Stimulated activated effector memory CD8-positive, alpha-beta T cell treated with anti-CD3 and anti-CD28 coated beads, Interleukin-12 subunit alpha, Interleukin-12 subunit beta, amount 100 ng/mL, for 72 hours (primary cell): ENCODE data around the gene ZDHHC12.
A peak's percentile ranks its signal among the peaks of the same experiment; 100 is the strongest.

ENCODE experiments used
- ATAC-seq: fragments of 150-1000 bp; cut with Tn5 transposase; 2 replicates; pipeline ENCODE4 v1.10.0; 2021
- DNase-seq, 2 donors: peaks; one replicate each; pipeline ENCODE4 v3.0.0; 2021 to 2022; ENCODE audit warnings: low spot score in 2 of 2
- H3K27ac Mint-ChIP-seq: one replicate; pipeline ENCODE4 v1.8.0; 2022; ENCODE audit warnings: mild to moderate bottlenecking, mixed read lengths
- H3K36me3 Mint-ChIP-seq: one replicate; pipeline ENCODE4 v1.8.0; 2022; ENCODE audit warnings: mild to moderate bottlenecking, mixed read lengths
- H3K4me1 Mint-ChIP-seq: one replicate; pipeline ENCODE4 v1.8.0; 2022; ENCODE audit warnings: mixed read lengths
- H3K4me3 Mint-ChIP-seq: one replicate; pipeline ENCODE4 v1.8.0; 2022; ENCODE audit warnings: mild to moderate bottlenecking, mixed read lengths
- H3K9me3 Mint-ChIP-seq: one replicate; pipeline ENCODE4 v1.8.0; 2022; ENCODE audit warnings: mixed read lengths

The ZDHHC12 gene

DNA sequence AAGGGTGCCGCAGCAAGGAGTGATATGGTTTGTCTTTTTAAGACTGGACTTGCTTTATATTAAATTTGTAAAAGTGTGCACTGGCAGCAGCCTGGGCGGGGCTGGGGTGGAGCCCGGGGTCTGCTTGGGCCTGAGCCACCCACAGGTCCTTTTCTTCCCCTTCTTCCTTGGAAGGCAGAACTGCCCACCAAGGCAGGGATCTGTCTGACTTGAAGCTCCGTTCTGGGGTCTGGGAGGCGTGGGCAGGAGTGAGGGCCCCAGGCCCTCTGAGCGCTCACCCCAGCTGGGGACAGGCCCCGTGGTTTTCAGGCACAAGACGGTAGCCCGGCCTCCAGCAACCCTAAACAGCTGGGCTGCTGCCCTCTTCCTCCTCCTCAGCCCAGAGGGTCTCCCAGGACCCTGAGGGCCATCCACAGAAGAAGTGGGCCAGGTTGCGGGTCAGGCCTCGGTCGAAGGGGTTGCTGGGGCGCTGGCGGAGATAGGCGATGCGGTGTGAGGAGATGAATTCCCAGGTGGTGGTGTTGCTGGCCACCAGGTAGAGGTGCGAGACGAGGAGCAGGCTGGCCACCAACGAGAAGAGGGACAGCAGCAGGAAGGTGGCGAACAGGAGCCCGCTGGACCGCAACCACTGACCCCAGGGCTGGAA lies 3.0 kb downstream of the ZDHHC12 start:
- ATAC-seq (no peak), DNase-seq (no peak)
- H3K4me3 Mint-ChIP-seq, result no peak overlapping the region
- H3K36me3 Mint-ChIP-seq, result peaks cover 39% of the 10 kb centered on the region
- peaks cover 37% of the 10 kb centered on the region for H3K4me1 Mint-ChIP-seq
- H3K27ac Mint-ChIP-seq, result peak overlapping the region; percentile 89
- no peaks in the 10 kb centered on the region for H3K9me3 Mint-ChIP-seq

DNA sequence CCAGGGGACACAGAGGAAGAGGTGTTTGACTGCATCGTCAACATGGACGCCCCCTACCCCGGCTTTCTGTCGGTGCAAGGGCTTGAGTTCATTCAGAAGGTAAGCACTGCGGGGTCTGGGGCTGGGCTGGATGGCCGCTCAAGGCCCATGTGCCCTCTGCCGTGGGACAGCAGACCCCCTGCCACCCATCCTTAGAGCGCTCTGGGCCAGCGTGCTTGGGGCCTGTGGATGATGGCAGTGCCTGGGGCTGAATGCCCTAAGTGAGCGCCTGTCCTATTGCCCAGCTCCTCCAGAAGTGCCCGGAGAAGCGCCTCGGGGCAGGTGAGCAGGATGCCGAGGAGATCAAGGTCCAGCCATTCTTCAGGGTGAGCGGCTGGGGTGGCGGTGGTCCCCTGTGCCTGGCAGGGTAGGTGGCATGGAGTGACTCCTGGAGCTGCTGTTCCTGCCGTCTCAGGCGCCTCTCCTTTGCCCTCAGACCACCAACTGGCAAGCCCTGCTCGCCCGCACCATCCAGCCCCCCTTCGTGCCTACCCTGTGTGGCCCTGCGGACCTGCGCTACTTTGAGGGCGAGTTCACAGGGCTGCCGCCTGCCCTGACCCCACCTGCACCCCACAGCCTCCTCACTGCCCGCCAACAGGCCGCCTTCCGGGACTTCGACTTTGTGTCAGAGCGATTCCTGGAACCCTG lies 3.9 kb downstream of the ZDHHC12 start:
- Mint-ChIP-seq H3K4me3 (no peak overlapping the region), H3K27ac (peak overlapping the region; percentile 17), H3K9me3 (no peaks in the 10 kb centered on the region), H3K36me3 (peaks cover 39% of the 10 kb centered on the region), H3K4me1 (peaks cover 30% of the 10 kb centered on the region)
- no peak for DNase-seq
- no peak for ATAC-seq

GRCh38 chr9:128718475-128718874 lies 5.5 kb downstream of the ZDHHC12 start:
- no peak for DNase-seq
- H3K36me3 Mint-ChIP-seq, result peaks cover 25% of the 10 kb centered on the region

GRCh38 chr9:128718047-128718446 lies 5.9 kb downstream of the ZDHHC12 start:
- DNase-seq (no peak), ATAC-seq (no peak)
- H3K27ac Mint-ChIP-seq, result no peak overlapping the region
- H3K9me3 Mint-ChIP-seq, result no peaks in the 10 kb centered on the region
- H3K4me1 Mint-ChIP-seq, result peaks cover 15% of the 10 kb centered on the region
- H3K4me3 Mint-ChIP-seq, result no peak overlapping the region
- peaks cover 23% of the 10 kb centered on the region for H3K36me3 Mint-ChIP-seq

More at GRCh38 chr9:128718475-128718874, 5.5 kb downstream of the ZDHHC12 start:
- ATAC-seq, result no peak
- H3K4me1 Mint-ChIP-seq, result peaks cover 19% of the 10 kb centered on the region
- no peak overlapping the region for H3K27ac Mint-ChIP-seq
- no peak overlapping the region for H3K4me3 Mint-ChIP-seq
- H3K9me3 Mint-ChIP-seq, result no peaks in the 10 kb centered on the region

- no peak overlapping the region for H3K27ac Mint-ChIP-seq
Measured at GRCh38 chr9:128716581-128717254, 7.2 kb downstream of the ZDHHC12 start.

GRCh38 chr9:128715436-128715750 lies 8.5 kb downstream of the ZDHHC12 start:
- Mint-ChIP-seq H3K4me1 (no peaks in the 10 kb centered on the region), H3K27ac (no peak overlapping the region), H3K36me3 (peaks cover 12% of the 10 kb centered on the region), H3K9me3 (no peaks in the 10 kb centered on the region), H3K4me3 (no peak overlapping the region)
- DNase-seq (no peak), ATAC-seq (no peak)

More at GRCh38 chr9:128716581-128717254, 7.2 kb downstream of the ZDHHC12 start:
- Mint-ChIP-seq H3K36me3 (peaks cover 23% of the 10 kb centered on the region), H3K4me1 (peaks cover 1% of the 10 kb centered on the region), H3K4me3 (no peak overlapping the region), H3K9me3 (no peaks in the 10 kb centered on the region)
- DNase-seq (no peak), ATAC-seq (no peak)

- Mint-ChIP-seq H3K4me3 (no peak overlapping the region), H3K36me3 (peaks cover 6% of the 10 kb centered on the region), H3K4me1 (no peaks in the 10 kb centered on the region), H3K9me3 (no peaks in the 10 kb centered on the region), H3K27ac (no peak overlapping the region)
- DNase-seq, result no peak
- ATAC-seq, result no peak
Measured at GRCh38 chr9:128714586-128715435, 9.1 kb downstream of the ZDHHC12 start.

DNA sequence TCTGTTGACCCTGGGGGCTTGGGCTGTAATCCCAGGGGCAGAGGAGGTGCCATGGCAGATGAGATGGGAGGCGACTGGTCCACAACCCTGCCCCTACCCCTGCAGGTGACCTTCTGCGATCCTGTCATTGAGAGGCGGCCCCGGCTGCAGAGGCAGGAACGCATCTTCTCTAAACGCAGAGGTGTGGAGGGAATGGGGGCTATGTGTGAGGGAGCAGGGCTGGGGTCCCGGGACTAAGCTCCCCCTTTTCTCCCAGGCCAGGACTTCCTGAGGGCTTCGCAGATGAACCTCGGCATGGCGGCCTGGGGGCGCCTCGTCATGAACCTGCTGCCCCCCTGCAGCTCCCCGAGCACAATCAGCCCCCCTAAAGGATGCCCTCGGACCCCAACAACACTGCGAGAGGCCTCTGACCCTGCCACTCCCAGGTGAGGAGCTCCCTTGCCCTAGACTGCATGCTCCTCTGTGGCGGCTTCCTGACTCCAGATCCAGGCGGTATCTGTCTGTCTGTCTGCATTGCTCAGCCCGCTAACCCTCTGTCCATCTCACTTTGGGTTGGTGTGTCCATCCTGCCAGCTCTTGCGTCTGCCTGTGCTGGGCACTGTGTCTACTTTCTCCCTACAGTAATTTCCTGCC lies 9.9 kb downstream of the ZDHHC12 start:
- H3K9me3 Mint-ChIP-seq, result no peaks in the 10 kb centered on the region
- H3K4me1 Mint-ChIP-seq, result no peaks in the 10 kb centered on the region
- no peaks in the 10 kb centered on the region for H3K36me3 Mint-ChIP-seq
- DNase-seq (no peak), ATAC-seq (no peak)
- H3K4me3 Mint-ChIP-seq, result no peak overlapping the region
- H3K27ac Mint-ChIP-seq, result no peak overlapping the region

DNA sequence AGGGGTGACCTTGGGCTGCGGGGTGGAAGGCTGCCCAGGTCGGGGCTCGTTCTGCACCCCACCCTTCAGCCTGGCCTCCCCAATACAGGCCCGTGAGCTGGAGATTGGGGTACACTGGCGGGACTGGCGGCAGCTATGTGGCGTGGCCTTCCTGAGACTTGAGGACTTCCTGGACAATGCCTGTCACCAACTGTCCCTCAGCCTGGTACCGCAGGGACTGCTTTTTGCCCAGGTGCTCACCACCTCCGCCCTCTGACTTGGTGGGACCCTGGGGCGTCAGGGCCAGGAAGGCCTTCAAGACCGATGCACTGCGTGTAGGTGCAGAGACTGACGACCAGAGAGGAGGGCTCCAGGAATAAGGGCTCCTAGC lies 10.5 kb downstream of the ZDHHC12 start:
- H3K36me3 Mint-ChIP-seq, result no peaks in the 10 kb centered on the region
- H3K4me1 Mint-ChIP-seq, result no peaks in the 10 kb centered on the region
- H3K9me3 Mint-ChIP-seq, result no peaks in the 10 kb centered on the region
- DNase-seq, result no peak
- H3K27ac Mint-ChIP-seq, result no peak overlapping the region
- H3K4me3 Mint-ChIP-seq, result no peak overlapping the region
- ATAC-seq, result no peak

DNA sequence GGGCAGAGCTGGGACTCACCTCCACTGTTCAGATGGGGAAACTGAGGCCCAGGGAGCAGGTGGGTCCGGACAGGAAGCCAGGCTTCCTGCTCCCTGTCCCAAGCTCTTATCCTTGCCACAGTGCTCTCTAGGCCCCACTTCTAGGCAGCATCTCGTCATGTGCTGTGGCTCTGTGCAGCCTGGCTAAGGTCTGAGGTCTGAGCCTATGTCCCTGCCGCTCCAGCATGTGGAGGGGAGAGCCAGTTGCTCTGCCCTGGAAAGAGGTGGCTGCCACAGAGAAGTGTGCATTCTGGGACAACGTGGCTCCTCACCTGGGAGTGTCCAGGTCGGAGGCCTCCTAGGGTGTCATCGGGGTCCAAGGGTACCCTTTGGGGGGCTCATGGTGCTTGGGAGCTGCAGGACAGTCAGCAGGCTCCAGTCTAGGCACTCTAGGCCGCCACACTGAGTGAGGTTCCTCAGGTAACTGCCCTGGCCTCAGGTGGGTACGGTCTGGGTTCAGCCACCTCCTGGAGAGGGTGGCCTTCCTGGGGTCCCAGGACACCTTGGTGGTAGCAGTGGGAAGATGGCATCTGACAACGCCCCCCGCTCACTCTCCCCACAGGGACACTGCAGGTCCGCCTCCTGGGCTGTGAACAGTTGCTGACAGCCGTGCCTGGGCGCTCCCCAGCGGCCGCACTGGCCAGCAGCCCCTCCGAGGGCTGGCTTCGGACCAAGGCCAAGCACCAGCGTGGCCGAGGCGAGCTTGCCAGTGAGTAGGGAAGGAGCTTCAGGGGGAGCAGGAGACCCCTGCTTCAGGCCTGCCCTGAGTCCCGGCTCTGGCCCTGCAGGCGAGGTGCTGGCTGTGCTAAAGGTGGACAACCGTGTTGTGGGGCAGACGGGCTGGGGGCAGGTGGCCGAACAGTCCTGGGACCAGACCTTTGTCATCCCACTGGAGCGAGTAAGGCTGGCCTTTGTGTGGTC lies 11.2 kb downstream of the ZDHHC12 start:
- Mint-ChIP-seq H3K4me3 (no peak overlapping the region), H3K36me3 (no peaks in the 10 kb centered on the region), H3K9me3 (no peaks in the 10 kb centered on the region), H3K27ac (no peak overlapping the region), H3K4me1 (no peaks in the 10 kb centered on the region)
- ATAC-seq (peak; percentile 9), DNase-seq (no peak)

DNA sequence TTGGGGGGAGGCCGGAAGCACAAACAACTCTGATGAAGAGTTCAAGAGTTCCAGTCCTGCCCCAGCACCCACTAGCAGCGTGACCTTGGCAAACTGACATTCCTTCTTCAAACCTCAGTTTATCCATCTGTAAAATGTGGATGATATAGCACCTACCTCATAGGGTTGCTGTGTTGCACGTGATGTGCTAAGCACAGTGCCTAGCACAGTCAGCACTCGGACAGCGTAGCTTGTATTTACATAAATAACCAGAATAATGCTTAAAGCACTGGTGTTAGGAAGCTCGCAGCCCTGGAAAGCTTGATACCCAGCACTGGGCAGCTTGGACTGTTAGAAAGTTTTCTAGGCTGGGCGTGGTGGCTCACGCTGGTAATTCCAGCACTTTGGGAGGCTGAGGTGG lies 16.5 kb downstream of the ZDHHC12 start:
- ATAC-seq, result no peak
- DNase-seq, result no peak

DNA sequence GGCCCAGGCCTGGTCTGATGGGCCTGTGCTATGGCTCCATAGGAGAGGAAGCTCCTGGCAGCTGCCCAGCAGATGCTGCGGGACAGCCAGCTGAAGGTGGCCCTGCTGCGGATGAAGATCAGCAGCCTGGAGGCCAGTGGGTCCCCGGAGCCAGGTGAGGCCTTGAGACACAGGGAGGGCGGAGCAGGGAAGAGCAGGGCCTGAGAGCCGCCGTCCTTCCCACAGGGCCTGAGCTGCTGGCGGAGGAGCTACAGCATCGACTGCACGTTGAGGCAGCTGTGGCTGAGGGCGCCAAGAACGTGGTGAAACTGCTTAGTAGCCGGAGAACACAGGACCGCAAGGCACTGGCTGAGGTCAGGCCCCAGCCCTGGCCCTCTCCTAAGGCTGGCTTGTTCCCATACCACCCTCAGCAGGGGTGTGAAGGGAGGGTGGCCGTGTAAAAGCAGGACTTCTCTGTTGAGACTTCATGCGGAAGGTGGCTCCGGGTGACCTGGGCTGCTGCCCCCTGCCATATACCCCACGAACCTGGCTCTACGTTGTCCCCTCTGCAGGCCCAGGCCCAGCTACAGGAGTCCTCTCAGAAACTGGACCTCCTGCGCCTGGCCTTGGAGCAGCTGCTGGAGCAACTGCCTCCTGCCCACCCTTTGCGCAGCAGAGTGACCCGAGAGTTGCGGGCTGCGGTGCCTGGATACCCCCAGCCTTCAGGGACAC lies 17.1 kb downstream of the ZDHHC12 start:
- no peak for DNase-seq
- no peak overlapping the region for H3K4me3 Mint-ChIP-seq
- peaks cover 12% of the 10 kb centered on the region for H3K36me3 Mint-ChIP-seq
- H3K4me1 Mint-ChIP-seq, result peaks cover 12% of the 10 kb centered on the region
- peak overlapping the region; percentile 43 for H3K27ac Mint-ChIP-seq
- ATAC-seq, result no peak
- H3K9me3 Mint-ChIP-seq, result no peaks in the 10 kb centered on the region

More for the DNA sequence above, 16.5 kb downstream of the ZDHHC12 start:
- no peaks in the 10 kb centered on the region for H3K9me3 Mint-ChIP-seq
- peaks cover 6% of the 10 kb centered on the region for H3K36me3 Mint-ChIP-seq
- no peak overlapping the region for H3K4me3 Mint-ChIP-seq
- peaks cover 8% of the 10 kb centered on the region for H3K4me1 Mint-ChIP-seq
- H3K27ac Mint-ChIP-seq, result no peak overlapping the region

DNA sequence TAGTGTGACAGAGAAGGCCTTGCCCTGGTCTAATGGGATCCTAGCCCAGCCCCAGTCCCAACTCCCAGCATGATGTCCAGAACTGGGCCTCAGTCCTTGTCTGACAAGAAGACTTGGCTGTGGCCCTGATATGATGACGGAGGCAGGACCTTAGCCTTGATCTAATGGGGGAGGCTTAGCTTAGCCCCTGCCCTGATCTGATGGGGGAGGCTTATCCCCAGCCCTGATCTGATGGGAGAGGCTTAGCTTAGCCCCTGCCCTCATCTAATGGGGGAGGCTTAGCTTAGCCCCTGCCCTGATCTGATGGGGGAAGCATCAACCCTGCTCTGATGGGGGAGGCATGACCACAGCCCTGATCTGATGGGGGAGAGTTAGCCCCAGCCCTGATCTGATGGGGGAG lies 17.9 kb downstream of the ZDHHC12 start:
- H3K9me3 Mint-ChIP-seq, result no peaks in the 10 kb centered on the region
- DNase-seq, result no peak
- H3K36me3 Mint-ChIP-seq, result peaks cover 12% of the 10 kb centered on the region
- no peak for ATAC-seq
- peaks cover 20% of the 10 kb centered on the region for H3K4me1 Mint-ChIP-seq
- no peak overlapping the region for H3K27ac Mint-ChIP-seq
- H3K4me3 Mint-ChIP-seq, result no peak overlapping the region
